Upper lobe of left lung (tissue), 6 donors: ENCODE data around the gene DMRTA2. TPM values are rescaled to one million over a fixed set of nuclear protein-coding genes. Genes with fewer than 3 reads are reported as not detected.
"Not testable (repeated sequence)": the region's sequence is repeated elsewhere in the genome, so short reads cannot be mapped to it uniquely, and the experiment has no call there.

Experiments used
- ATAC-seq, 2 donors: fragments of 200-7000 bp; cut with Tn5 transposase; one replicate each; pipeline ENCODE4 v1.9.1; 2022; ENCODE audit warnings: mild to moderate bottlenecking in 2 of 2, moderate library complexity in 2 of 2; ENCODE audit not compliant: low FRiP score in 2 of 2
- DNase-seq, 2 donors: peaks; one replicate each; pipeline ENCODE4 v3.0.0-alpha.2; 2019 to 2020
- H3K27ac ChIP-seq, 4 donors: fragments of 200-600 bp; sonication (generic); one replicate each; pipeline ENCODE4 v1.5.1; 2016 to 2019
- H3K27me3 ChIP-seq, 4 donors: fragments of 200-600 bp; sonication (generic); one replicate each; pipeline ENCODE4 v1.5.1; 2017 to 2019
- H3K36me3 ChIP-seq, 4 donors: fragments of 200-600 bp; sonication (generic); one replicate each; pipeline ENCODE4 v1.5.1; 2016 to 2019
- H3K4me1 ChIP-seq, 4 donors: fragments of 200-600 bp; sonication (generic); one replicate each; pipeline ENCODE4 v1.5.1; 2018 to 2019
- H3K4me3 ChIP-seq, 4 donors: fragments of 200-600 bp; sonication (generic); one replicate each; pipeline ENCODE4 v1.5.1; 2017 to 2019; ENCODE audit warnings: mild to moderate bottlenecking in 2 of 4, moderate library complexity in 1 of 4
- H3K9me3 ChIP-seq, 4 donors: fragments of 200-600 bp; sonication (generic); one replicate each; pipeline ENCODE4 v1.5.1; 2018 to 2019
- EP300 ChIP-seq, 4 donors: sonication (generic); formaldehyde crosslinking; IDR thresholded peaks; one replicate each; pipeline ENCODE4 v1.5.1; 2017; ENCODE audit warnings: antibody characterized with exemption in 4 of 4, control low read depth in 2 of 4
- POLR2A ChIP-seq, 4 donors: fragments of 450-650 bp; IDR thresholded peaks; one replicate each; pipeline ENCODE4 v1.5.1; 2016 to 2017; ENCODE audit warnings: antibody characterized with exemption in 4 of 4, mild to moderate bottlenecking in 2 of 4
- POLR2AphosphoS5 ChIP-seq, 2 donors: sonication (generic); formaldehyde crosslinking; IDR thresholded peaks; one replicate each; pipeline ENCODE4 v1.5.1; 2017; ENCODE audit warnings: antibody characterized with exemption in 2 of 2
- WGBS, 2 donors: methylation state at CpG; one replicate each; pipeline ENCODE4 v1.1.5; 2017 to 2018; 5-methylcytosine and 5-hydroxymethylcytosine counted together
- total RNA-seq, 6 donors: library from RNA; depleted of rRNA in 4 of 6; stranded (reverse); fragments of >200 nt in 4 of 6; gene quantifications; one replicate each; pipeline versions ENCODE4 v1.1.0 to v1.2.1, GENCODE V29; 2016 to 2021
- TF ChIP-seq, protein P1 (sequence below), 6 experiments: fragments of 450-650 bp in 4 of 6; fragments of 200-600 bp in 2 of 6; sonication (generic) in 2 of 6; IDR thresholded peaks; one replicate each; pipeline ENCODE4 v1.5.1; 2016 to 2019; ENCODE audit warnings: antibody characterized with exemption in 6 of 6
- donor health status: DM: no; HTN: no; CAD: no; lungs with moderate emphysema.
- donor health status: DM: no; HTN: yes; CAD: no; lungs with severe emphysema.

Gene DMRTA2
- total RNA-seq, 6 donors from 2014 or later: 0.13 to 0.39 TPM; not detected in 4

DNA sequence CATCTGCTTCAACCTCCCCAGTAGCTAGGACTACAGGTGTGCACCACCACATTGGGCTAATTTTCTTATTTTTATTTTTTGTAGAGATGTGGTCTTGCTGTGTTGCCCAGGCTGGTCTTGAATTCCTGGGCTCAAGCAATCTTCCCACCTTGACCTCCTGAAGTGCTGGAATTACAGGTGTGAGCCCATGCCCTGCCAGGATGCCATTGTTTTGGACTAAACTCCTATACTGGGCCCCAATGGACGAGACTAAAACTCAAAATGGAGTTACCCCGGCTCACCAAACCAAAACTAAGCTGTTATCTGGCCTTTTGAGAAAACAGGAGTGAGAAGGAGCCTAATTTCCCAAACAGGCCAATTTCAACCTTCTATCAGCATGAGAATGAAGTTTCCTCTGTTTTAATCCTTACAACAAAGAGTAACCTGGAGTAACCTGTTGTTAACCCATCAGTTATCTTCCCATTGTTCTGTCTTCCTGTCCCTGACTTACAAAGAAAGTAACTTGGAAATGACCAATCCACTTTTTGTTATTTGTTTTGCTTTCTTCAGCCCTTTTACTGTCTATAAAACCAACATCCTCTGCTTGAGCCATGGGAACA lies 29.6 kb downstream of the DMRTA2 start:
- Histone ChIP-seq H3K27me3 (no peaks in the 10 kb centered on the region), H3K4me1 (no peaks in the 10 kb centered on the region), H3K4me3 (no peak overlapping the region), H3K9me3 (peaks cover 0 to 4% (median 0%) of the 10 kb centered on the region in 4 donors), H3K36me3 (no peaks in the 10 kb centered on the region), H3K27ac (no peak overlapping the region)
- WGBS, 2 donors: 62 to 74% methylated on average over 2 of the region's 2 CpGs
- DNase-seq (no peak), ATAC-seq (no peak)
- TF ChIP-seq, protein P1, sequence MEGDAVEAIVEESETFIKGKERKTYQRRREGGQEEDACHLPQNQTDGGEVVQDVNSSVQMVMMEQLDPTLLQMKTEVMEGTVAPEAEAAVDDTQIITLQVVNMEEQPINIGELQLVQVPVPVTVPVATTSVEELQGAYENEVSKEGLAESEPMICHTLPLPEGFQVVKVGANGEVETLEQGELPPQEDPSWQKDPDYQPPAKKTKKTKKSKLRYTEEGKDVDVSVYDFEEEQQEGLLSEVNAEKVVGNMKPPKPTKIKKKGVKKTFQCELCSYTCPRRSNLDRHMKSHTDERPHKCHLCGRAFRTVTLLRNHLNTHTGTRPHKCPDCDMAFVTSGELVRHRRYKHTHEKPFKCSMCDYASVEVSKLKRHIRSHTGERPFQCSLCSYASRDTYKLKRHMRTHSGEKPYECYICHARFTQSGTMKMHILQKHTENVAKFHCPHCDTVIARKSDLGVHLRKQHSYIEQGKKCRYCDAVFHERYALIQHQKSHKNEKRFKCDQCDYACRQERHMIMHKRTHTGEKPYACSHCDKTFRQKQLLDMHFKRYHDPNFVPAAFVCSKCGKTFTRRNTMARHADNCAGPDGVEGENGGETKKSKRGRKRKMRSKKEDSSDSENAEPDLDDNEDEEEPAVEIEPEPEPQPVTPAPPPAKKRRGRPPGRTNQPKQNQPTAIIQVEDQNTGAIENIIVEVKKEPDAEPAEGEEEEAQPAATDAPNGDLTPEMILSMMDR (IDR thresholded peaks at IDR 0.05): no peak
- TF ChIP-seq EP300 (IDR thresholded peaks at IDR 0.05): no peak
- no peak for TF ChIP-seq POLR2A (IDR thresholded peaks at IDR 0.05)
- TF ChIP-seq POLR2AphosphoS5 (IDR thresholded peaks at IDR 0.05): no peak

DNA sequence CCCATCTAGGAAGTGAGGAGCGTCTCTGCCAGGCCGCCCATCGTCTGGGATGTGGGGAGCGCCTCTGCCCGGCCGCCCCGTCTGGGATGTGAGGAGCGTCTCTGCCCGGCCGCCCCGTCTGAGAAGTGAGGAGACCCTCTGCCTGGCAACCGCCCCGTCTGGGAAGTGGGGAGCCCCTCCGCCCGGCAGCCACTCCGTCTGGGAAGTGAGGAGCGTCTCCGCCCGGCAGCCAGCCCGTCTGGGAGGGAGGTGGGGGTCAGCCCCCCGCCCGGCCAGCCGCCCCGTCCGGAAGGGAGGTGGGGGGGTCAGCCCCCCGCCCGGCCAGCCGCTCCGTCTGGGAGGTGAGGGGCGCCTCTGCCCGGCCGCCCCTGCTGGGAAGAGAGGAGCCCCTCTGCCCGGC lies 41.7 kb downstream of the DMRTA2 start:
- DNase-seq: peak in 1 of 2 donors; percentile 54
- H3K9me3 ChIP-seq, H3K4me1 ChIP-seq, ATAC-seq, H3K27ac ChIP-seq, H3K36me3 ChIP-seq, H3K4me3 ChIP-seq, H3K27me3 ChIP-seq: not testable (repeated sequence)
- 100% methylated on average over 9 of the region's 33 CpGs; no CpG with 5 or more reads in 1 of the 2 donors for WGBS, 2 donors

DNA sequence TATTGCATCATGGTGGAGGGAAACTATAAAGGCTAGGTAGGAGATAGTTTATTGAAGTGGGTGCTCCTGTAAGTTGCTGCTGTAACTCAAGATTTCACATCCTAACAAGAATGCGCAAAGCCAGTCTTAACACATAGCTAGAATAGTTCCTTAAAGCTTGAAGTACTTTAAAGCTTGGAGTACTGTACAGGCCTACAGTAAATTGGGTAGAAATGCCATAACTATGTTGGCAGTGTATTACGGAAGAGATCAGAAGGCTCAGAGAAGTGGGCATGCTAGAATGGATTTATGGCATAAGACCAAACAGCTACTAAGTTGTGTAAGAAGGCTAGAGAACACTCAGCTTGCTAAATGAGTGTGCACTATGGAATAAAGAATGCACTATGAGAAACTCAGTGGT lies 44.5 kb downstream of the DMRTA2 start:
- no peak overlapping the region for H3K27ac ChIP-seq
- H3K36me3 ChIP-seq: no peaks in the 10 kb centered on the region
- 64 to 70% methylated on average over 2 of the region's 2 CpGs for WGBS, 2 donors
- H3K4me1 ChIP-seq: no peaks in the 10 kb centered on the region
- peak; percentile 41 to 90 for ATAC-seq
- H3K27me3 ChIP-seq: no peaks in the 10 kb centered on the region
- no peak for DNase-seq
- no peaks in the 10 kb centered on the region for H3K9me3 ChIP-seq
- no peak overlapping the region for H3K4me3 ChIP-seq
- peak in 1 of 4 donors; percentile 7 for TF ChIP-seq EP300 (IDR thresholded peaks at IDR 0.05)
- no peak for TF ChIP-seq POLR2A (IDR thresholded peaks at IDR 0.05)

DNA sequence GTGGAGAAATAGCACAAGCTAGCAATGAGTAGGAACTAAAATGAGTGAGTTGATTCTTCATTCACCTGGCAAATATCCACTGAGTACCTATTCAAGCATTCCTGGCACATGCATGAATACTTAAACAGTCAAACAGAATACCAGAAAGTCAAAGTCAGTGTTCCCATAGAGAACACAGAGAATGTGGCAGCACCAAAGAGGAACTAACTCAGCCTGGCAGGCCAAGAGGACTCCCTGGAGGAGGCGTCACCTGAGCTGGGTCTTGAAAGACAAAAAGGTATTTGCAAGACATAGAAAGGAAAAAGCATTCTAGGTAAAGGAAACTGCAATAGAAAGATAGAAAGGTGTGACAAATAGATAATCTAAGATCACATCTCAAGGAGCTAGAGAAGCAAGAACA lies 49.7 kb downstream of the DMRTA2 start:
- no peaks in the 10 kb centered on the region for H3K9me3 ChIP-seq
- DNase-seq (no peak), ATAC-seq (no peak)
- H3K27me3 ChIP-seq: no peaks in the 10 kb centered on the region
- H3K4me1 ChIP-seq: peaks cover 0 to 2% (median 0%) of the 10 kb centered on the region in 4 donors
- H3K36me3 ChIP-seq: no peaks in the 10 kb centered on the region
- H3K4me3 ChIP-seq: no peak overlapping the region
- WGBS, 2 donors: 73 to 76% methylated on average over 1 of the region's 1 CpG
- TF ChIP-seq POLR2A (IDR thresholded peaks at IDR 0.05) (no peak), EP300 (IDR thresholded peaks at IDR 0.05) (no peak), POLR2AphosphoS5 (IDR thresholded peaks at IDR 0.05) (no peak)
- TF ChIP-seq, protein P1 (IDR thresholded peaks at IDR 0.05): no peak
- H3K27ac ChIP-seq: no peak overlapping the region

DNA sequence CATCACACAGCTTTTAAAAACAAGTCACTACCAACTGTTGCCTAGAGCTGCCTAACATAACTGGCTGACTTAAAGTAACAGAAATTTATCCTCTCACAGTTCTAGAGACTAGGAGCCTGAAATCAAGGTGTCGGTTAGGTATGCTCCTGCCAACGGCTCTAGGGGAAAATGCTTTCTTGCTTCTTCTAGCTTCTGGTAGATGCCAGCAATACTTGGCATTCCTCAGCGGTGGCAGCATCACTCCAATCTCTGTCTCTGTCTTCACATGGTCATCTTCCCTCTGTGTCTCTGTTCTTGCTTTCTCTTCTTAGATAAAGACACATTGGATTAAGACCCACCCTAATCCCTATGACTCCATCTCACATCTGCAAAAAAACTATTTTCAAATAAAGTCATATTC lies 51.5 kb downstream of the DMRTA2 start:
- no peak for ATAC-seq

More for the DNA sequence above, 51.5 kb downstream of the DMRTA2 start:
- no peak overlapping the region for H3K27ac ChIP-seq
- H3K9me3 ChIP-seq: no peaks in the 10 kb centered on the region
- H3K36me3 ChIP-seq: no peaks in the 10 kb centered on the region
- H3K4me3 ChIP-seq: no peak overlapping the region
- DNase-seq: no peak
- H3K27me3 ChIP-seq: no peaks in the 10 kb centered on the region
- H3K4me1 ChIP-seq: peaks cover 0 to 6% (median 2%) of the 10 kb centered on the region in 4 donors
- WGBS, 2 donors: 69 to 82% methylated on average over 3 of the region's 3 CpGs
- TF ChIP-seq EP300 (IDR thresholded peaks at IDR 0.05) (no peak), POLR2A (IDR thresholded peaks at IDR 0.05) (no peak), POLR2AphosphoS5 (IDR thresholded peaks at IDR 0.05) (no peak)
- TF ChIP-seq, protein P1 (IDR thresholded peaks at IDR 0.05): no peak
